ENCODE measurements around the gene CDK5R2. TPM values are rescaled to one million over a fixed set of nuclear protein-coding genes. Genes with fewer than 3 reads are reported as not detected.

The CDK5R2 gene
- total RNA-seq, 1 donor from 2014 or later: 0.75 TPM

DNA sequence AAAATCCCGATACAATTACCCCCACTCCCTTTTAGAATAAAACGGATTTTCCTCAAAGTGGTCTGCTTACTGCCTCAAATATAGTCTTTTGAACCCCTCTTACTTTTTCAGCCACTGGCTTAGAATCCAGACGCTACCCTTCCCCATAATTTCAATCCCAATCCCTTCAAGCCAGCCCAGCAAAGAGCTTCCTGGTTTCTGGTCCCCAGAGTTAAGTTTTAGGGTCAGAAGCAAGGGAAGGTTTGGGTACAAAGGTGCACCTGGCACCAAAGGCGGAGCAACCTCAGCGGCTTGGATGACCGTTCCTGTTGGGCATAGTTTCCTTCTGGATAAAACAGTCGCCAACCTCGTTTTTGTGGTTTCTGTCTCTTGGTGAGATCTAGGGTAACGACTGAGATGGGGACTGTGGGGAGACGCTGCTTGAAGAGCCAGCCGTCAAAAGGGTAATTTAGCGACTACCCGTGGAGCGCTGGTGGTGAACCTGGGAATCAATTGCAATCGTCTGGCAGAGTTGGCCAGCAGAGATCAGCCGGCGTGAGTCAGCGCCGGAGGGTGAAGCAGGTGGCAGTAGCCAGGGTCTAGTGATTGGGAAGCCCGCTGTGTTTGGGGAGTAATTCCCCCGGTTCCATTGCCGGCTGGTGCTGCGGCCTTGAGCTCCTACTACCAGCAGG, 23.9 kb downstream of the CDK5R2 start:
- Histone ChIP-seq H3K9ac (ENCODE audit: low read length) (no peak overlapping the region), H3K4me3 (ENCODE audit: insufficient read depth, low read depth, low read length) (no peak overlapping the region), H3K27me3 (ENCODE audit: insufficient read depth, low read length) (peaks cover 73% of the 10 kb centered on the region), H3K36me3 (ENCODE audit: insufficient read depth, low read length) (no peaks in the 10 kb centered on the region), H4K20me1 (ENCODE audit: insufficient read depth, low read length) (peaks cover 10% of the 10 kb centered on the region), H3K4me2 (ENCODE audit: low read length) (no peak overlapping the region), H2AFZ (ENCODE audit: low read depth, low read length) (no peak overlapping the region), H3K4me1 (ENCODE audit: insufficient read depth, low read length) (no peaks in the 10 kb centered on the region), H3K79me2 (ENCODE audit: insufficient read depth, low read length) (no peaks in the 10 kb centered on the region), H3K9me3 (ENCODE audit: insufficient read depth, low read depth, low read length) (peaks cover 6% of the 10 kb centered on the region), H3K27ac (ENCODE audit: low read depth, low read length) (no peak overlapping the region)
- FAIRE-seq (no peak), DNase-seq (ENCODE audit: low read depth) (no peak)
- Mint-ChIP-seq H3K4me3 (ENCODE audit: unreplicated experiment) (no peak overlapping the region), H3K27ac (ENCODE audit: unreplicated experiment) (peak overlapping the region; percentile 66), H3K9me3 (ENCODE audit: unreplicated experiment) (no peaks in the 10 kb centered on the region), H3K4me1 (ENCODE audit: low read depth, unreplicated experiment) (peaks cover 4% of the 10 kb centered on the region), H3K27me3 (ENCODE audit: low read depth, unreplicated experiment) (peaks cover 79% of the 10 kb centered on the region), H3K36me3 (ENCODE audit: low read depth, unreplicated experiment) (peaks cover 3% of the 10 kb centered on the region)
- TF ChIP-seq, protein P1, sequence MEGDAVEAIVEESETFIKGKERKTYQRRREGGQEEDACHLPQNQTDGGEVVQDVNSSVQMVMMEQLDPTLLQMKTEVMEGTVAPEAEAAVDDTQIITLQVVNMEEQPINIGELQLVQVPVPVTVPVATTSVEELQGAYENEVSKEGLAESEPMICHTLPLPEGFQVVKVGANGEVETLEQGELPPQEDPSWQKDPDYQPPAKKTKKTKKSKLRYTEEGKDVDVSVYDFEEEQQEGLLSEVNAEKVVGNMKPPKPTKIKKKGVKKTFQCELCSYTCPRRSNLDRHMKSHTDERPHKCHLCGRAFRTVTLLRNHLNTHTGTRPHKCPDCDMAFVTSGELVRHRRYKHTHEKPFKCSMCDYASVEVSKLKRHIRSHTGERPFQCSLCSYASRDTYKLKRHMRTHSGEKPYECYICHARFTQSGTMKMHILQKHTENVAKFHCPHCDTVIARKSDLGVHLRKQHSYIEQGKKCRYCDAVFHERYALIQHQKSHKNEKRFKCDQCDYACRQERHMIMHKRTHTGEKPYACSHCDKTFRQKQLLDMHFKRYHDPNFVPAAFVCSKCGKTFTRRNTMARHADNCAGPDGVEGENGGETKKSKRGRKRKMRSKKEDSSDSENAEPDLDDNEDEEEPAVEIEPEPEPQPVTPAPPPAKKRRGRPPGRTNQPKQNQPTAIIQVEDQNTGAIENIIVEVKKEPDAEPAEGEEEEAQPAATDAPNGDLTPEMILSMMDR (IDR thresholded peaks at IDR 0.05; ENCODE audit: insufficient read depth, low read depth, low read length): no peak
- no peak for TF ChIP-seq EZH2 (IDR thresholded peaks at IDR 0.05; ENCODE audit: insufficient read depth, low read length)

DNA sequence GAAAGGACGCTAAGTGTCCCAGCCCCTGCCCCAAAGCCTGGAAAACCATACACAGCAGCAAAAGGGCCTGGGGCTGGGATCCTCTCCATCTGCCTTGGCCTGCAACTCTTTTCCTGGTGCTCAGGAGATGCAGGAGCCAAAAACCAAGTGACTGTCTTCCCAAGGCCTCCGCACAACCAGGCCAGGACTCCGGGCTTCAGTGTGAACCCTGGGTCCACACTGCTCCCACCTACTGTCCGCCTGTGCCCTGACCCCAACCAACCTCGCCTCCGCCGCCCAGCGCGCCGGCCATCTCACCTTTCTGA, 24.4 kb downstream of the CDK5R2 start:
- Mint-ChIP-seq H3K4me1 (ENCODE audit: low read depth, unreplicated experiment) (peaks cover 4% of the 10 kb centered on the region), H3K27me3 (ENCODE audit: low read depth, unreplicated experiment) (peaks cover 78% of the 10 kb centered on the region), H3K36me3 (ENCODE audit: low read depth, unreplicated experiment) (peaks cover 3% of the 10 kb centered on the region), H3K27ac (ENCODE audit: unreplicated experiment) (no peak overlapping the region), H3K4me3 (ENCODE audit: unreplicated experiment) (no peak overlapping the region), H3K9me3 (ENCODE audit: unreplicated experiment) (peaks cover 2% of the 10 kb centered on the region)
- Histone ChIP-seq H3K36me3 (ENCODE audit: insufficient read depth, low read length) (no peaks in the 10 kb centered on the region), H3K9ac (ENCODE audit: low read length) (no peak overlapping the region), H3K4me2 (ENCODE audit: low read length) (no peak overlapping the region), H3K4me1 (ENCODE audit: insufficient read depth, low read length) (no peaks in the 10 kb centered on the region), H3K4me3 (ENCODE audit: insufficient read depth, low read depth, low read length) (no peak overlapping the region), H3K9me3 (ENCODE audit: insufficient read depth, low read depth, low read length) (peaks cover 6% of the 10 kb centered on the region), H3K79me2 (ENCODE audit: insufficient read depth, low read length) (no peaks in the 10 kb centered on the region), H2AFZ (ENCODE audit: low read depth, low read length) (no peak overlapping the region), H3K27me3 (ENCODE audit: insufficient read depth, low read length) (peaks cover 73% of the 10 kb centered on the region), H3K27ac (ENCODE audit: low read depth, low read length) (no peak overlapping the region), H4K20me1 (ENCODE audit: insufficient read depth, low read length) (peaks cover 10% of the 10 kb centered on the region)
- no peak for TF ChIP-seq EZH2 (IDR thresholded peaks at IDR 0.05; ENCODE audit: insufficient read depth, low read length)
- TF ChIP-seq, protein P1 (IDR thresholded peaks at IDR 0.05; ENCODE audit: insufficient read depth, low read depth, low read length): no peak
- FAIRE-seq: no peak
- DNase-seq (ENCODE audit: low read depth): no peak

DNA sequence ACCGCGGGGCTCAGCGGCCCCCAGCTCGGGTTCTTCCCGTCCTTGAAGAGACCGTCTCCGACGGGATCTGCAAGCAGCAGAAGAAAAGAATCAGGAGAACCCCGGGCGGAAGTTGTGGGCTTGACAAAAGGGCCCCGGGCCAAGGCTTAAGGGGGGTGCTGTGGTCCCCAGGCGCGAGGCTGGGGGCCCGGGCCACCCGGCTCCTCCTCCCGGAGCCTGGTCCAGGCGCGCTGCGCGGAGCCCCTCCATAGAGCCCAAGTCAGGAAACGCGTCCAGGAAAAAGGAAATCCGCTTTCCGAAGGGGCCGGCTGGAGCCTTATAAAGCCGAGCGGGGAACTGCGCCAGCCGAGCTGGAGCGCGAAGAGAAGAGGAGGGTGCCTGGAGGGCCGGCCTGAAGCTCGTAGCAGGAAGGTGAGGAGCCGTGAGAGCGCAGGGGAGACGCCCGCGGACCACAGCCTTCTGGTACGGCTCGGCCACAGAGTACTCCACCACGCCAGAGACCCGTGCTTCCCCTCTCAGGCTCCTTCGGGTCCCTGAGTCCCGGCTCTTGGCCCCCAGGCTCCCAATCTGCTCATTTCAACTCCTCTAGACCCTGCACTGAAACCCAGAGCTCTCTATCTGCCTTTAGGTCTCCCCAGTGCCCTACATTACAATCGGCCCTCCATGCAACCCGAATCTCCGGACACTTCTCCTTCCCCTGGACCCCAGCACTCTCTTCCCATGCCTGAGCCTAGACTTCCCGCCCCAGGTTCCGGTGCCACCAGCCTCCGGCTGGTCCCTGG, 25.0 kb downstream of the CDK5R2 start:
- no peak overlapping the region for H3K4me3 ChIP-seq (ENCODE audit: insufficient read depth, low read depth, low read length)
- no peak for FAIRE-seq
- H2AFZ ChIP-seq (ENCODE audit: low read depth, low read length): no peak overlapping the region
- Mint-ChIP-seq H3K4me1 (ENCODE audit: low read depth, unreplicated experiment) (peaks cover 4% of the 10 kb centered on the region), H3K4me3 (ENCODE audit: unreplicated experiment) (no peak overlapping the region), H3K27ac (ENCODE audit: unreplicated experiment) (peak overlapping the region; percentile 41), H3K36me3 (ENCODE audit: low read depth, unreplicated experiment) (peaks cover 3% of the 10 kb centered on the region), H3K9me3 (ENCODE audit: unreplicated experiment) (peaks cover 3% of the 10 kb centered on the region), H3K27me3 (ENCODE audit: low read depth, unreplicated experiment) (peaks cover 80% of the 10 kb centered on the region)
- H3K27ac ChIP-seq (ENCODE audit: low read depth, low read length): no peak overlapping the region
- no peaks in the 10 kb centered on the region for H3K79me2 ChIP-seq (ENCODE audit: insufficient read depth, low read length)
- peaks cover 9% of the 10 kb centered on the region for H3K9me3 ChIP-seq (ENCODE audit: insufficient read depth, low read depth, low read length)
- H3K4me2 ChIP-seq (ENCODE audit: low read length): no peak overlapping the region
- H3K27me3 ChIP-seq (ENCODE audit: insufficient read depth, low read length): peaks cover 77% of the 10 kb centered on the region
- no peak for DNase-seq (ENCODE audit: low read depth)
- H3K4me1 ChIP-seq (ENCODE audit: insufficient read depth, low read length): no peaks in the 10 kb centered on the region
- H3K36me3 ChIP-seq (ENCODE audit: insufficient read depth, low read length): no peaks in the 10 kb centered on the region
- no peak overlapping the region for H3K9ac ChIP-seq (ENCODE audit: low read length)
- peak; percentile 95 for TF ChIP-seq EZH2 (IDR thresholded peaks at IDR 0.05; ENCODE audit: insufficient read depth, low read length)
- TF ChIP-seq, protein P1 (IDR thresholded peaks at IDR 0.05; ENCODE audit: insufficient read depth, low read depth, low read length): no peak
- peaks cover 10% of the 10 kb centered on the region for H4K20me1 ChIP-seq (ENCODE audit: insufficient read depth, low read length)
